Left kidney (tissue), 2 donors: ENCODE data around the gene BABAM2. TPM values are rescaled to one million over a fixed set of nuclear protein-coding genes. Genes with fewer than 3 reads are reported as not detected.

ENCODE experiments used
- DNase-seq: peaks from one replicate; pipeline ENCODE4 v3.0.0-alpha.2; 2013
- polyA plus RNA-seq: library from polyadenylated mRNA; unstranded; fragments of 120-200 nt; gene quantifications from one replicate; pipeline ENCODE4 v1.2.1, GENCODE V29; 2013; ENCODE audit not compliant: insufficient read length

BABAM2 gene
- polyA plus RNA-seq, 1 donor, result 55.7 TPM

GRCh38 chr2:28163627-28164279 is 273.2 kb downstream of the BABAM2 start:
- no peak for DNase-seq

GRCh38 chr2:28164280-28164801 is 273.8 kb downstream of the BABAM2 start:
- peak; percentile 58 for DNase-seq

GRCh38 chr2:28165087-28165635 is 274.6 kb downstream of the BABAM2 start:
- DNase-seq, result no peak

- no peak for DNase-seq
Measured at GRCh38 chr2:28166956-28167355, 276.4 kb downstream of the BABAM2 start.

GRCh38 chr2:28168376-28168775 is 277.8 kb downstream of the BABAM2 start:
- no peak for DNase-seq

- no peak for DNase-seq
Measured at GRCh38 chr2:28169492-28169891, 279.0 kb downstream of the BABAM2 start.

- no peak for DNase-seq
Measured at GRCh38 chr2:28172114-28172898, 281.8 kb downstream of the BABAM2 start.

- no peak for DNase-seq
Measured at GRCh38 chr2:28173377-28173776, 282.8 kb downstream of the BABAM2 start.

GRCh38 chr2:28174211-28174610 is 283.7 kb downstream of the BABAM2 start:
- no peak for DNase-seq

GRCh38 chr2:28175028-28175427 is 284.5 kb downstream of the BABAM2 start:
- DNase-seq, result no peak

- no peak for DNase-seq
Measured at GRCh38 chr2:28178946-28179345, 288.4 kb downstream of the BABAM2 start.

GRCh38 chr2:28181801-28182200 is 291.3 kb downstream of the BABAM2 start:
- DNase-seq, result no peak

- DNase-seq, result no peak
Measured at GRCh38 chr2:28182348-28182747, 291.8 kb downstream of the BABAM2 start.

- DNase-seq, result no peak
Measured at GRCh38 chr2:28185153-28185552, 294.6 kb downstream of the BABAM2 start.

- DNase-seq, result no peak
Measured at GRCh38 chr2:28185891-28186290, 295.4 kb downstream of the BABAM2 start.

GRCh38 chr2:28187186-28187585 is 296.7 kb downstream of the BABAM2 start:
- DNase-seq, result no peak

- no peak for DNase-seq
Measured at GRCh38 chr2:28188436-28188835, 297.9 kb downstream of the BABAM2 start.

- no peak for DNase-seq
Measured at GRCh38 chr2:28193630-28194403, 303.3 kb downstream of the BABAM2 start.

GRCh38 chr2:28199995-28200679 is 309.6 kb downstream of the BABAM2 start:
- DNase-seq, result no peak

GRCh38 chr2:28201671-28202180 is 311.2 kb downstream of the BABAM2 start:
- DNase-seq, result no peak

GRCh38 chr2:28202719-28203118 is 312.2 kb downstream of the BABAM2 start:
- DNase-seq, result no peak

GRCh38 chr2:28206762-28207161 is 316.2 kb downstream of the BABAM2 start:
- DNase-seq, result no peak
